ENCODE data around the gene SENP1.

SENP1 gene

GRCh38 chr12:48063530-48063929 is 42.3 kb downstream of the SENP1 start:
- no peak for DNase-seq

DNA sequence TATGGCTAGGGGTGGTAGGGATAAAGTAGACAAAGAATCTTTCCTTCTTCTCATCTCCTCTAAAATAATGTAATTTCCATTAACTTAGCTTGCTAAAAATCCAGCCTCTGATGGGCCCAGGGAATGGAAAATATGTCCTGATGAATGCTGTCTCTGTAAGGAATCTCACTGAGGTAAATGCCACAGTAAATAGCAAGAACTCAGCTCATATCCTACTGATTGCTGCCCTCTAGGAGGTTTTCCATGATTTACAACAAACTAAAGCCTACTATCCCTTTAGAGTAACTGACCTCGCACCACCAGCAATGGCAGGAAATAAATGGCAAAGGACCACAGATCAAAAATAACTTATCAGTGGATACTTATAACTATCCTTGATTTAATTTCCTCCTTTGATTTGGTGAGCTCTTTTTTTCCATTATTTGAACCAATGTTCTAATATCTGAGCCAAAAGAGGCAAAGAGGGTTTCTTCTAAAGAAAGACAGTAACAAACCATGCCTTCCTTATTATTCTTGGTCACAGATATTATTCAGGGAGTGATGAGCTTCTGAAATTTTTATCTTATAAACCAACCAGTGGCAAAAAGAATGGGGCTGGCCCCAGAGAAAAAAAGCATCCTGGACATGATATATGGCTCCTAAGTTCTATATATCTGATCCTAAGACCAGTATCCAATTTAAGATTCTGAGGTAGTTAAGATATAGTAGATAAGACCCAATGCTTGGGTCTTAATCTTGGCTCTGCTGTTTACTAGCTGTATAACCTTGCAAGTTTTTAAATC is 43.8 kb downstream of the SENP1 start:
- no peak for DNase-seq

DNA sequence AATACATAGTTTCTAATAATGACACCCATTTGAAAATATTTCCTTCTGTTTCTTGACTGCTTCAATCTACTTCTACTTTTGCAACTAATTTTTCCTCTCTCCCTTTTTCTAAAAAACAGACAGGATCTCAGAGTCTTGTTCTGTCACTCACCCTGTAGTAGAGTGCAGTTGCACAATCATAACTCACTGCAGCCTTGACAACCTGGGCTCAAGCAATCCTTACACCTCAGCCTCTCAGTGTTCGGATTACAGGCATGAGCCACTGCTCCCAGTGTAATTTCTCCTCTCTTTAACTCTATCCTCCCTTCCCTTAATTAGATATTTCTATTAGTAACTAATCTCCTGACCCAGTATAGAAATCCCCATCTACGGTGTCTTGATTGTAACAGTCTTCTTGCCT is 45.4 kb downstream of the SENP1 start:
- DNase-seq, result no peak

DNA sequence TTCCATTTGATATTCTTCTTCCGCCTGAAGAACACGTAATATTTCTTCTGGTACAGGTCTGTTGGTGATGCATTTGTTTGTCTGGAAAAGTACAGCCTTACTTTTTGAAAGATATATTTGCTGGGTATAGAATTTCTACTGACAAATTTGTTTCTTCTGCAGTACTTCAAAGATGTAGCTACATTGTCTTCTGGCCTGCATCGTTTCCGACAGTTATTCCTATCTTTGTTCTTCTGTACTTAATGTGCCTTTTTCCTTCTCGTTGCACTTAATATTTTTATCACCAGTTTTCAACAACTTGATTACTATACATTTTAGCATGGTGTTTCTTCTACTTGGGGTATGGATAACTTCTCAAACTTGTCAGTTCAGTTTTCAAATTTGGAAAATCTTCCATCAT is 47.1 kb downstream of the SENP1 start:
- DNase-seq, result no peak

DNA sequence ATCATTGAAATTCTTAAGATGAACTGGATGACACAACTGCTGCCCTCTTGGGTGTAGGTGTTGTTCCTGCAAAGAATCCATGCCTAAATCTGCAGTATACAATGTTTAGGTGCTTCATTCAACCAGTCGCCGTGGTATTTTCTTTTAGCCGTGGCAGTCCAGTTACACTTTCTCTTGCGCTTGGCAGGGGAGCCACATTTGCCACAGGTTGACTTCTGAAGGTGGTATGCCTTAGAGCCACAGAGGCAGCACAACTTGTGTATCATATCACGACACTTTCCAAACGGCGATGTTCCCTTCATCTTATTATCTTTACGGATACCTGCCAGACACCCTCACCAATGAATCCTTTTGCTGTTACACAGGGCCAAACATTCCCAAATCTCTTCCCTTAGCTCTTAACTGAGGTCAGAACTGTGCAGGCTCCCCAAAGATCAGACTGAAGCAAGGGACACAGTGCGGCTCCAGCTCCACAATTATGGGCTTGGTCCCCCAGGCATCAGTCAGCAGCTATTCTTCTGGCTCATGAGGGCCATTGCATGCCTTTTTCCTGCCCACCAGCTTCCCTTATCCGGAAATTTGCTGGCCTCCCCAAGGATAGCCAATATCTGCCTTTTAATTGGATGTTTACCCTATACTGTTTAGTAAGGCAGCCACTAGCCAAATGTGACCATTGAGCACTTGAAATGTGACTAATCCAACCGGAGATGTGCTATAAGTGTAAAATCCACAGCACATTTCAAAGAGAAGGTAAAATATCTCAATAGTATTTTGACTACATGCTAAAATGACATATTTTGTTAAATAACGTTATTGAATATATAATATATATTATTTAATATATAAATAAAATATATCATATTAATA is 50.7 kb downstream of the SENP1 start:
- no peak for DNase-seq

- no peak for DNase-seq
These were observed 52.0 kb downstream of the SENP1 start for GRCh38 chr12:48053883-48054282.

DNA sequence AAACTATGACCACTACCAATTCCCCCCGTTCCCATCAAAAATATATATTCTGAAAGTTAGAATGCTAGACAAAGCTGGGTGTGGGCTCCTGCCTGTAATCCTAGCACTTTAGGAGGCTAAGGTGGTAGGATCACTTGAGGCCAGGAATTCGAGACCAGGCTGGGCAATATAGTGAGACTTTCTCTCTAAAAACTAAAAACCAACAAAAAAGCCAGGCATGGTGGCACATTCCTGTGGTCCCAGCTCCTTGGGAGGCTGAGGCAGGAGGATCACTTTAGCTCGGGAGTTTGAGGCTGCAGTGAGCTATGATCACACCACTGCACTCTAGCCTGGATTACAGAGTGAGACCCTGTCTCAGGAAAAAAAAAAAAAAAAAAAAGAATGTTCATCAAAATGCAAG is 52.8 kb downstream of the SENP1 start:
- DNase-seq, result no peak

DNA sequence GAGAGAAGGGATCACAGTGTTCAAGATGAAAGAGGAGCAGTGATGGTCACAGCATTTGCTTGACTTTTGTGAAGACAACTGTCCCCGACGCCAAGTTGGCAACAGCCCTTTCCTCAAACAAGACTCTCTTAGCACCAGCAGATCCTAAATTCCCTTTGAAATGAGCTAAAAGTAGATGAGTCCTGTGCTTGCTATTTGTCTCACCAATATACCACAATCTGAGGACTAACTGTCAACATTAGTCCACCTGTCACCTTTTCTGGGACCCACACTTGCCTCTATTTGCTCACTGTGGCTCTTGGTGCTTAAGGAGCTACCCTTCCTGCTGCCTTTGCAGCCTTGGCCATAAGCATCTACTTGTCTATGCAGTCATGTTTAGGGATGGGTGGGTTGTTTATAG is 54.2 kb downstream of the SENP1 start:
- DNase-seq, result no peak

DNA sequence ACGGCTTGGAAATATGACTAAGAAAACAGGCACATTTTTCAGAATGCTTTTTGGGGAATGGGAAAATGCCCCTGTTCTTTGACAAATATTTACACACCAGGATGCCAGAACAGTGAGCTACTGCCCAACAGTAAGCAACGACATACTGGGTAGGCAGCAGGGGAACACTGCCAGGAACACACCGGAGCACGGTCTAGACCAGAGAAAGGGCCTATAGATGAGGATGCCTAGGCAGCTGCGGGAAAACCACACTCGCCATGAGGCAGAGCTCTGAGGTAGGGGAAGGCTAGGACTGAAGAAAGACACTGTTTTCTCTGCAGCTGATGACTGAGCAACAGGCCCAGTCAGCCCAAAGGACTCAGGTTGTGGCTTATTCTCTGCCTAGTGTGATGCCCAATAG is 55.7 kb downstream of the SENP1 start:
- no peak for DNase-seq

- no peak for DNase-seq
These were observed 59.8 kb downstream of the SENP1 start for GRCh38 chr12:48045965-48046518.

GRCh38 chr12:48045061-48045846 is 60.6 kb downstream of the SENP1 start:
- DNase-seq, result no peak

DNA sequence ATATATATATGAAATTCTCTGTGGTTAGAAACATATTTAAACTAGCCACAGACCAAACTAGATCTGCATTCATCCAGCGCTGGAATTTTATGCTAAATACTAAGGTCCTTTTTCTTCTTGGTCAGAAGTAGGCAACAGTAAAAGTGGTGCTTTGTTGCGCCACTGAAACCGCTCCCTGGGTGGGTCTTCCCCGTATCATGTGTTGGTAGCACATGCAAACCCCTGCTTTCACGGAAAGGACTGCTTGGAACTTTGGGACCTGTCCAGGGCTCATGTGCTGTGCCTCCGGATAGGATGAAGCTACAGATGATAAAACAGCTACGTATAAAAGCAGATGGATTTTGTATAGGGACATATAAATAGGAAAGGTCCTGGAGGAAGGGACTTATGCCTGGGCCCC is 61.5 kb downstream of the SENP1 start:
- no peak for DNase-seq

- no peak for DNase-seq
These were observed 62.1 kb downstream of the SENP1 start for GRCh38 chr12:48043771-48044170.

GRCh38 chr12:48041591-48042423 is 64.1 kb downstream of the SENP1 start:
- no peak for DNase-seq

- no peak for DNase-seq
These were observed 65.5 kb downstream of the SENP1 start for GRCh38 chr12:48040354-48040753.

DNA sequence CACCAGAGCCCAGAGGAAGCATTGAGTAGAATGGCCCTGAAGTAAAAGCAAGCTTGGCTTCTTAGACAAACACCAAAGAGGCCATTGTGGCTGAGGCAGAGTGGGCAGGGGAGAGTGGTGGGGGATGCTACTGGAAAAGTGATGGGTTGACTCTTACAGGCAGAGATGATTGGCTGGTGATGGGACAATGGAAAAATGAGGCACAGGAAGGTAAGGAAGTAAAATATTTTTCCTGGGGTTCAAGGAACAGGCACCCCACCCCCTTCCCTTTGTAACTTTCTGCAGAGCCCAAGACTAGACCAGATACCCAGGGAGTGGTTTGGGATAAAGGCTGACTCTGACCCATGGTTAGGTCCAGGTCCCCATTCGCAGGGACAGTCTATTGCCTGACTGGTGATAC is 66.7 kb downstream of the SENP1 start:
- no peak for DNase-seq

DNA sequence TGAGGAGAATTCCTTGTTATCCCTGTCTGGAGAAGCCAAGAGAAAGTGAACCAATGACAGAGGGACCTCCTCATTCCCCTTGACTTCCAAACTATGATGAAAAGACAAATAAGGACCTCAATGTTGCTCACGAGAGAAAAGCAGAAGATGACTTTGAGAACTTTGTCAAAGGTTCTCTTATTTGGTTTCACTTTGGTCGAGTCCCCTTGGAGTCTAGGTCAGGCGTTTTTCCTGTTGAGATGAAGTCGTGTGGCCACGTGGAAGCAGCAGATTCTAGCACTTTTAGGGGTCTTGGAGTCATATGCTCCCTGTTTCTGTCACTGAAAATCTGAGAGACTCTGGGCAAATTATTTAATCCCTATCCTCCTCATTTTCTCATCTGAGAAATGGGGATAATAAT is 67.8 kb downstream of the SENP1 start:
- no peak for DNase-seq

GRCh38 chr12:48037267-48037915 is 68.5 kb downstream of the SENP1 start:
- no peak for DNase-seq

DNA sequence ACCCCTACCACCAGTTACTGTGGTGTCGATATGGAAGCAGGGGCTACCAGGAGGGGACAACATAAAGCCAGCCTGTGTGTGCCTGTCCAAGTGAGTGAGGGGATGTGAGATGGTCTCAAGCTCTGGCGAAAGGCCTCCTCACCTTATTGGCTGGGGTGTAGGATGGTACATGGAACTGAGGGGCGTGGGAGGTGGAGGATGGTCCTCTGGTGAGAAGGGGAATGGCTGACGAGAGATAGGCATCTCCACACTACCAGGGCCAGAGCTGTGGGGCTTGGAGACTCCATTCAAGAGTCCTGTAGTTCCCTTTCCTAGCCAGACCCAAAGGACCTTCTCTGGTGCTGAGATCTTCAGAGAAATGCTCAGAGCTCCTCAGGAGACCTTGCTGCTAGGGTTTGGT is 69.1 kb downstream of the SENP1 start:
- no peak for DNase-seq

GRCh38 chr12:48034835-48035805 is 70.8 kb downstream of the SENP1 start:
- no peak for DNase-seq

Measured in NCI-H1694 (cell line).